Right lobe of liver (tissue), 4 donors: ENCODE results near the gene ZNF577.

Experiments
- POLR2A ChIP-seq: fragments of 450-650 bp; IDR thresholded peaks from one replicate; pipeline ENCODE4 v1.6.1; 2017; ENCODE audit warnings: antibody characterized with exemption, mild to moderate bottlenecking
- TF ChIP-seq, protein P1 (sequence below), 4 donors: fragments of 200-600 bp in 3 of 4; fragments of 450-650 bp in 1 of 4; IDR thresholded peaks; one replicate each; pipeline versions ENCODE4 v1.5.1 to v1.8.0; 2016 to 2022; ENCODE audit warnings: antibody characterized with exemption in 4 of 4, mild to moderate bottlenecking in 2 of 4
- donor health status: DM: no; HTN: no; CAD: no.
- donor health status: DM: no; HTN: no; CAD: no.
- donor health status: DM: no; HTN: yes; CAD: no.

DNA sequence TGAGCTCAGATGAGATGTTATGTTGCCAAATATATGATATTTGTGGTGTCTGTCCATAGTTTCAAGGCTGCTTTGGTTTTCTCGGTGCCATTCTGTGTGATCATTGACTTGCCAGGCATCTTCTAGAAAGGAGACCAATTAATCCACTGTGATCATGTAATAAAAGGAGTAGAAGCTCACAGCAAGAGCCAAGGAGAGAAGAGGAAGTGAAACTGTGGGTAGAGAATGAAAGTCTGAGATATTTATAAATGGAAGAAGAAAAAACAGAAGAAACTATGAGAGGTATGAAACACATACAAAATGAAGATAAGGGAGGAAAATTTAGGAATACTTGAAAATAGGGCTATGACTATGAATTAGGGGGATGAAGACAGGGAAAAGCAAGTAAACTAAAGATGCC, 28.4 kb upstream of the ZNF577 start:
- no peak for TF ChIP-seq POLR2A
- TF ChIP-seq, protein P1, sequence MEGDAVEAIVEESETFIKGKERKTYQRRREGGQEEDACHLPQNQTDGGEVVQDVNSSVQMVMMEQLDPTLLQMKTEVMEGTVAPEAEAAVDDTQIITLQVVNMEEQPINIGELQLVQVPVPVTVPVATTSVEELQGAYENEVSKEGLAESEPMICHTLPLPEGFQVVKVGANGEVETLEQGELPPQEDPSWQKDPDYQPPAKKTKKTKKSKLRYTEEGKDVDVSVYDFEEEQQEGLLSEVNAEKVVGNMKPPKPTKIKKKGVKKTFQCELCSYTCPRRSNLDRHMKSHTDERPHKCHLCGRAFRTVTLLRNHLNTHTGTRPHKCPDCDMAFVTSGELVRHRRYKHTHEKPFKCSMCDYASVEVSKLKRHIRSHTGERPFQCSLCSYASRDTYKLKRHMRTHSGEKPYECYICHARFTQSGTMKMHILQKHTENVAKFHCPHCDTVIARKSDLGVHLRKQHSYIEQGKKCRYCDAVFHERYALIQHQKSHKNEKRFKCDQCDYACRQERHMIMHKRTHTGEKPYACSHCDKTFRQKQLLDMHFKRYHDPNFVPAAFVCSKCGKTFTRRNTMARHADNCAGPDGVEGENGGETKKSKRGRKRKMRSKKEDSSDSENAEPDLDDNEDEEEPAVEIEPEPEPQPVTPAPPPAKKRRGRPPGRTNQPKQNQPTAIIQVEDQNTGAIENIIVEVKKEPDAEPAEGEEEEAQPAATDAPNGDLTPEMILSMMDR (IDR thresholded peaks at IDR 0.05), result no peak
